ENCODE data around the gene LRRC46.

The LRRC46 gene

GRCh38 chr17:47831934-47832327, 461 bp downstream of the LRRC46 start:
- Mint-ChIP-seq H3K27me3 (ENCODE audit: low read depth, poor library complexity) (peaks cover 3% of the 10 kb centered on the region), H3K27ac (peak overlapping the region; percentile 46), H3K4me1 (peaks cover 32% of the 10 kb centered on the region), H3K9me3 (no peaks in the 10 kb centered on the region), H3K4me3 (peak overlapping the region; percentile 91), H3K36me3 (ENCODE audit: low read depth) (peaks cover 5% of the 10 kb centered on the region)
- DNase-seq: no peak
- TF ChIP-seq CTCF (IDR thresholded peaks at IDR 0.05): no peak

GRCh38 chr17:47834756-47835155, 3.3 kb downstream of the LRRC46 start:
- no peak overlapping the region for H3K4me3 Mint-ChIP-seq

GRCh38 chr17:47836601-47837000, 5.1 kb downstream of the LRRC46 start:
- Mint-ChIP-seq H3K4me1 (peaks cover 40% of the 10 kb centered on the region), H3K4me3 (no peak overlapping the region), H3K27me3 (ENCODE audit: low read depth, poor library complexity) (no peaks in the 10 kb centered on the region), H3K36me3 (ENCODE audit: low read depth) (no peaks in the 10 kb centered on the region), H3K27ac (no peak overlapping the region), H3K9me3 (no peaks in the 10 kb centered on the region)
- DNase-seq: no peak
- no peak for TF ChIP-seq CTCF (IDR thresholded peaks at IDR 0.05)

More at GRCh38 chr17:47834756-47835155, 3.3 kb downstream of the LRRC46 start:
- no peaks in the 10 kb centered on the region for H3K9me3 Mint-ChIP-seq
- no peaks in the 10 kb centered on the region for H3K36me3 Mint-ChIP-seq (ENCODE audit: low read depth)
- TF ChIP-seq CTCF (IDR thresholded peaks at IDR 0.05): no peak
- no peaks in the 10 kb centered on the region for H3K27me3 Mint-ChIP-seq (ENCODE audit: low read depth, poor library complexity)
- DNase-seq: no peak
- peak overlapping the region; percentile 7 for H3K27ac Mint-ChIP-seq
- peaks cover 41% of the 10 kb centered on the region for H3K4me1 Mint-ChIP-seq

GRCh38 chr17:47837401-47838039, 6.0 kb downstream of the LRRC46 start:
- TF ChIP-seq CTCF (IDR thresholded peaks at IDR 0.05): no peak
- H3K4me1 Mint-ChIP-seq: peaks cover 40% of the 10 kb centered on the region
- no peak overlapping the region for H3K4me3 Mint-ChIP-seq
- H3K27ac Mint-ChIP-seq: no peak overlapping the region
- no peaks in the 10 kb centered on the region for H3K9me3 Mint-ChIP-seq
- H3K36me3 Mint-ChIP-seq (ENCODE audit: low read depth): no peaks in the 10 kb centered on the region
- no peak for DNase-seq
- no peaks in the 10 kb centered on the region for H3K27me3 Mint-ChIP-seq (ENCODE audit: low read depth, poor library complexity)

GRCh38 chr17:47838636-47839035, 7.2 kb downstream of the LRRC46 start:
- H3K36me3 Mint-ChIP-seq (ENCODE audit: low read depth): no peaks in the 10 kb centered on the region
- peaks cover 49% of the 10 kb centered on the region for H3K4me1 Mint-ChIP-seq
- no peaks in the 10 kb centered on the region for H3K9me3 Mint-ChIP-seq
- no peak for TF ChIP-seq CTCF (IDR thresholded peaks at IDR 0.05)
- DNase-seq: no peak
- no peaks in the 10 kb centered on the region for H3K27me3 Mint-ChIP-seq (ENCODE audit: low read depth, poor library complexity)
- peak overlapping the region; percentile 55 for H3K4me3 Mint-ChIP-seq
- H3K27ac Mint-ChIP-seq: no peak overlapping the region

- TF ChIP-seq CTCF (IDR thresholded peaks at IDR 0.05): no peak
- Mint-ChIP-seq H3K36me3 (ENCODE audit: low read depth) (no peaks in the 10 kb centered on the region), H3K27me3 (ENCODE audit: low read depth, poor library complexity) (no peaks in the 10 kb centered on the region), H3K27ac (no peak overlapping the region), H3K9me3 (no peaks in the 10 kb centered on the region), H3K4me3 (peak overlapping the region; percentile 55), H3K4me1 (peaks cover 49% of the 10 kb centered on the region)
- no peak for DNase-seq
Observed at GRCh38 chr17:47839071-47839470, 7.6 kb downstream of the LRRC46 start.
